Measurements from ENCODE around the gene ZNF367. TPM values are rescaled to one million over a fixed set of nuclear protein-coding genes. Genes with fewer than 3 reads are reported as not detected.

The ZNF367 gene
- total and polyA plus RNA-seq, 9 of the 15 experiments (the other 6 are each of a cell fraction or from before 2014, with no cell fraction given): 2.7 to 14.4 (median 10.0) TPM

GRCh38 chr9:96418920-96419690 lies 935 bp upstream of the ZNF367 start (continued):
- TF ChIP-seq ZNF239 (CRISPR knock-in tag; IDR thresholded peaks at IDR 0.05) (no peak), CREB1 (IDR thresholded peaks at IDR 0.05) (peak; percentile 65), CREB1 (CRISPR knock-in tag; IDR thresholded peaks at IDR 0.05) (peak; percentile 39; the same call in 1 of the 2 replicates), EP300 (IDR thresholded peaks at IDR 0.05; ENCODE audit: low read length) (peak; percentile 26), KHSRP (IDR thresholded peaks at IDR 0.05) (no peak), ZNF830 (CRISPR knock-in tag; IDR thresholded peaks at IDR 0.05) (peak; percentile 82; the same call in 1 of the 2 replicates), MTA2 (IDR thresholded peaks at IDR 0.05; ENCODE audit: low read depth) (no peak), HDAC3 (IDR thresholded peaks at IDR 0.05; ENCODE audit: borderline replicate concordance, partially characterized antibody) (peak; percentile 58), ZBTB33 (CRISPR knock-in tag; IDR thresholded peaks at IDR 0.05) (peak; percentile 60), EGR1 (conservative IDR thresholded peaks at IDR 0.05) (no peak), TOE1 (IDR thresholded peaks at IDR 0.05; ENCODE audit: borderline replicate concordance) (no peak), TOE1 (CRISPR knock-in tag; IDR thresholded peaks at IDR 0.05; ENCODE audit: borderline replicate concordance, low read depth) (no peak), MCM3 (IDR thresholded peaks at IDR 0.05) (no peak), NKRF (IDR thresholded peaks at IDR 0.05; ENCODE audit: borderline replicate concordance) (peak; percentile 93), U2AF2 (optimal IDR thresholded peaks at IDR 0.05; ENCODE audit: low read depth, low read length) (no peak), KLF10 (CRISPR knock-in tag; IDR thresholded peaks at IDR 0.05) (no peak), ZBTB34 (CRISPR knock-in tag; IDR thresholded peaks at IDR 0.05) (no peak), HDAC6 (IDR thresholded peaks at IDR 0.05; ENCODE audit: low read depth, low read length) (no peak), SETDB1 (IDR thresholded peaks at IDR 0.05; ENCODE audit: low read length) (no peak), CLOCK (CRISPR knock-in tag; IDR thresholded peaks at IDR 0.05; ENCODE audit: borderline replicate concordance) (no peak), MIER1 (IDR thresholded peaks at IDR 0.05; ENCODE audit: low read depth) (no peak), CEBPB (tag; IDR thresholded peaks at IDR 0.05) (no peak)

All from K562 (cell line).